GM23338 (cell line): Measurements from ENCODE around the gene CDNF.

Experiments
- CTCF ChIP-seq, 2 experiments: fragments of 200-600 bp in 1 of 2; sonication (generic) in 1 of 2; conservative IDR thresholded peaks; 2 replicates each; pipeline versions ENCODE4 v1.5.1 to v1.6.1; 2016 to 2017; ENCODE audit warnings: antibody characterized with exemption in 2 of 2, low read depth in 2 of 2, mild to moderate bottlenecking in 2 of 2, moderate library complexity in 1 of 2
- EZH2 ChIP-seq: fragments of 200-600 bp; sonication (generic); IDR thresholded peaks from one replicate; pipeline ENCODE4 v1.8.0; 2017; ENCODE audit warnings: antibody characterized with exemption, mild to moderate bottlenecking, low read depth; ENCODE audit not compliant: unreplicated experiment
- EZH2phosphoT487 ChIP-seq: fragments of 200-600 bp; sonication (generic); IDR thresholded peaks from one replicate; pipeline ENCODE4 v1.8.1; 2018; ENCODE audit warnings: antibody characterized with exemption; ENCODE audit not compliant: unreplicated experiment
- POLR2AphosphoS5 ChIP-seq: IDR thresholded peaks from 2 replicates; pipeline ENCODE4 v1.6.1; 2016; ENCODE audit warnings: antibody characterized with exemption, low read depth
- REST ChIP-seq: IDR thresholded peaks from one replicate; pipeline ENCODE4 v1.6.1; 2018; ENCODE audit warnings: antibody characterized with exemption; ENCODE audit not compliant: unreplicated experiment
- ZNF114 ChIP-seq: fragments of 250-450 bp; sonication (Bioruptor Pico); IDR thresholded peaks from 2 replicates; pipeline ENCODE4 v1.5.0; 2020; ENCODE audit warnings: mild to moderate bottlenecking, moderate library complexity

- TF ChIP-seq CTCF (conservative IDR thresholded peaks at IDR 0.05; ENCODE audit: low read depth in 2 of 2) (no peak), POLR2AphosphoS5 (no peak), EZH2 (no peak), EZH2phosphoT487 (no peak), REST (no peak), ZNF114 (CRISPR knock-in tag) (no peak)
Measured at GRCh38 chr10:14774214-14774580, 63.6 kb downstream of the CDNF start.
